ENCODE data around the gene MT1E.
"Not testable (repeated sequence)": the region's sequence is repeated elsewhere in the genome, so short reads cannot be mapped to it uniquely, and the experiment has no call there.

MT1E gene

GRCh38 chr16:56625140-56625942 is at the start of gene MT1E:
Gene MT1E (plus strand): TSS chr16:56625781. CDS start chr16:56625852, 71 bp downstream.
- DNase-seq: no peak

- no peak for DNase-seq
Measured at GRCh38 chr16:56576585-56577299, 48.8 kb upstream of the MT1E start.

GRCh38 chr16:56577300-56577625 is 48.3 kb upstream of the MT1E start:
- no peak for DNase-seq

GRCh38 chr16:56580391-56581048 is 45.1 kb upstream of the MT1E start:
- DNase-seq: no peak

- not testable (repeated sequence) for DNase-seq
Measured at GRCh38 chr16:56582911-56583310, 42.7 kb upstream of the MT1E start.

- no peak for DNase-seq
Measured at GRCh38 chr16:56583351-56584168, 42.0 kb upstream of the MT1E start.

- no peak for DNase-seq
Measured at GRCh38 chr16:56584276-56584675, 41.3 kb upstream of the MT1E start.

- DNase-seq: no peak
Measured at GRCh38 chr16:56588781-56589140, 36.8 kb upstream of the MT1E start.

GRCh38 chr16:56589141-56590039 is 36.2 kb upstream of the MT1E start, which contains the start of gene MT3:
Gene MT3 (plus strand): TSS chr16:56589528. CDS start chr16:56589591, 63 bp downstream.
- no peak for DNase-seq

GRCh38 chr16:56591377-56592060 is 34.1 kb upstream of the MT1E start:
- DNase-seq: no peak

- DNase-seq: no peak
Measured at GRCh38 chr16:56593573-56594291, 31.8 kb upstream of the MT1E start.

- DNase-seq: no peak
Measured at GRCh38 chr16:56594292-56594619, 31.3 kb upstream of the MT1E start.

- DNase-seq: no peak
Measured at GRCh38 chr16:56600398-56600999, 25.1 kb upstream of the MT1E start.

- no peak for DNase-seq
Measured at GRCh38 chr16:56601325-56601724, 24.3 kb upstream of the MT1E start.

GRCh38 chr16:56603589-56603988 is 22.0 kb upstream of the MT1E start:
- no peak for DNase-seq

GRCh38 chr16:56604966-56605365 is 20.6 kb upstream of the MT1E start:
- DNase-seq: no peak

- no peak for DNase-seq
Measured at GRCh38 chr16:56605475-56605874, 20.1 kb upstream of the MT1E start.

GRCh38 chr16:56606071-56606475 is 19.5 kb upstream of the MT1E start:
- DNase-seq: no peak

- DNase-seq: no peak
Measured at GRCh38 chr16:56606476-56607108, 19.0 kb upstream of the MT1E start.

- DNase-seq: no peak
Measured at GRCh38 chr16:56607109-56607618, 18.4 kb upstream of the MT1E start.

Measured in NCI-H1048 (cell line).